CD14-positive monocyte (primary cell): Measurements from ENCODE around the gene EFCAB5. TPM values are rescaled to one million over a fixed set of nuclear protein-coding genes. Genes with fewer than 3 reads are reported as not detected.

Experiments used
- DNase-seq, 3 donors: peaks; one replicate each; pipeline ENCODE4 v3.0.0-alpha.2; 2011 to 2022
- H2AFZ ChIP-seq: 2 replicates; pipeline ENCODE4 v1.6.0; 2012; ENCODE audit warnings: mild to moderate bottlenecking, low read depth, low read length, inconsistent platforms; ENCODE audit not compliant: insufficient read depth, poor library complexity, severe bottlenecking
- H3K27ac ChIP-seq, 2 donors: 1 replicate in 1 of 2; 2 replicates in 1 of 2; pipeline ENCODE4 v1.5.1; 2012 to 2013; ENCODE audit warnings: low read length in 2 of 2, control low read depth in 1 of 2, inconsistent platforms in 1 of 2, low read depth in 1 of 2, mild to moderate bottlenecking in 1 of 2
- H3K27me3 ChIP-seq, 2 donors: one replicate each; pipeline versions ENCODE4 v1.6.0 to v1.6.1; 2011 to 2013; ENCODE audit warnings: low read length in 2 of 2; ENCODE audit not compliant: control insufficient read depth in 2 of 2, insufficient read depth in 2 of 2
- H3K36me3 ChIP-seq, 2 donors: replicated peaks in 1 of 2; 1 replicate in 1 of 2; 2 replicates in 1 of 2; pipeline versions ENCODE4 v1.5.1 to v1.6.1; 2012 to 2013; ENCODE audit warnings: low read length in 2 of 2, control low read depth in 1 of 2, inconsistent platforms in 1 of 2, mild to moderate bottlenecking in 1 of 2; ENCODE audit not compliant: insufficient read depth in 2 of 2, control insufficient read depth in 1 of 2
- H3K4me1 ChIP-seq, 2 donors: 1 replicate in 1 of 2; 2 replicates in 1 of 2; pipeline versions ENCODE4 v1.5.1 to v1.6.1; 2012 to 2013; ENCODE audit warnings: low read length in 2 of 2, control low read depth in 1 of 2, inconsistent platforms in 1 of 2, mild to moderate bottlenecking in 1 of 2, moderate library complexity in 1 of 2; ENCODE audit not compliant: insufficient read depth in 2 of 2, control insufficient read depth in 1 of 2
- H3K4me2 ChIP-seq: replicated peaks from 2 replicates; pipeline ENCODE3; 2012; ENCODE audit warnings: low read length, moderate library complexity, mild to moderate bottlenecking; ENCODE audit not compliant: poor library complexity, severe bottlenecking; ENCODE audit errors: extremely low read depth
- H3K4me3 ChIP-seq, 3 experiments: fragments of 200-600 bp in 1 of 3; sonication (generic) in 1 of 3; replicated peaks in 1 of 3; 1 replicate in 2 of 3; 2 replicates in 1 of 3; pipeline ENCODE4 v1.5.1; 2011 to 2013; ENCODE audit warnings: low read length in 3 of 3, mild to moderate bottlenecking in 3 of 3, control low read depth in 2 of 3, low read depth in 2 of 3, inconsistent platforms in 1 of 3, moderate library complexity in 1 of 3
- H3K79me2 ChIP-seq: 2 replicates; pipeline ENCODE4 v1.6.0; 2012; ENCODE audit warnings: mild to moderate bottlenecking, control low read depth, inconsistent platforms, low read length, moderate library complexity; ENCODE audit not compliant: insufficient read depth
- H3K9ac ChIP-seq: 2 replicates; pipeline ENCODE4 v1.6.0; 2017; ENCODE audit warnings: low read length, mild to moderate bottlenecking; ENCODE audit not compliant: insufficient read depth, poor library complexity, severe bottlenecking
- H3K9me3 ChIP-seq, 2 donors: replicated peaks in 1 of 2; 1 replicate in 1 of 2; 2 replicates in 1 of 2; pipeline versions ENCODE4 v1.5.1 to v1.6.1; 2012 to 2013; ENCODE audit warnings: low read length in 2 of 2, control low read depth in 1 of 2; ENCODE audit not compliant: control insufficient read depth in 1 of 2, insufficient read depth in 1 of 2
- H4K20me1 ChIP-seq: 2 replicates; pipeline ENCODE4 v1.6.0; 2012; ENCODE audit warnings: mild to moderate bottlenecking, low read length, control low read depth, moderate library complexity; ENCODE audit not compliant: insufficient read depth
- H3K27ac Mint-ChIP-seq, 7 donors: one replicate each; pipeline ENCODE4 v1.8.0; 2020; ENCODE audit warnings: mild to moderate bottlenecking in 7 of 7, mixed read lengths in 7 of 7, moderate library complexity in 6 of 7, inconsistent platforms in 2 of 7
- H3K27me3 Mint-ChIP-seq, 3 donors: one replicate each; pipeline ENCODE4 v1.8.0; 2021 to 2022; ENCODE audit warnings: low read depth in 3 of 3, mild to moderate bottlenecking in 3 of 3, mixed read lengths in 3 of 3, moderate library complexity in 3 of 3, inconsistent platforms in 1 of 3
- H3K36me3 Mint-ChIP-seq, 2 donors: one replicate each; pipeline ENCODE4 v1.8.0; 2020; ENCODE audit warnings: mixed read lengths in 2 of 2, inconsistent platforms in 1 of 2, mild to moderate bottlenecking in 1 of 2
- H3K4me1 Mint-ChIP-seq: one replicate; pipeline ENCODE4 v1.8.0; 2020; ENCODE audit warnings: mild to moderate bottlenecking, mixed read lengths
- H3K4me3 Mint-ChIP-seq, 2 donors: one replicate each; pipeline ENCODE4 v1.8.0; 2020; ENCODE audit warnings: mild to moderate bottlenecking in 2 of 2, mixed read lengths in 2 of 2, moderate library complexity in 1 of 2
- H3K9me3 Mint-ChIP-seq, 7 donors: one replicate each; pipeline ENCODE4 v1.8.0; 2020 to 2022; ENCODE audit warnings: mixed read lengths in 7 of 7, mild to moderate bottlenecking in 6 of 7, moderate library complexity in 6 of 7, inconsistent platforms in 2 of 7
- WGBS: methylation state at CpG from one replicate; pipeline ENCODE4 v1.1.5; 2013; ENCODE audit warnings: missing lambda C conversion rate; ENCODE audit not compliant: insufficient coverage; 5-methylcytosine and 5-hydroxymethylcytosine counted together
- intact Hi-C, 2 donors: fragments of 100-400 bp; cut with micrococcal nuclease; formaldehyde crosslinking; loops; one replicate each; pipeline versions ENCODE4 v1.15.0 to v1.15.1; 2023
- polyA plus RNA-seq, 3 donors: library from polyadenylated mRNA; depleted of rRNA in 1 of 3; unstranded in 2 of 3; stranded (reverse) in 1 of 3; fragments of 300-500 nt in 2 of 3; fragments of >200 nt in 1 of 3; fragmentation: Illumina TruSeq in 2 of 3; gene quantifications; 1 replicate in 2 of 3; 2 replicates in 1 of 3; pipeline ENCODE4 v1.2.3, GENCODE V29; 2012 to 2021
- TF ChIP-seq, protein P1 (sequence below): fragments of 200-600 bp; IDR thresholded peaks from one replicate; pipeline ENCODE4 v1.8.0; 2022; ENCODE audit warnings: antibody characterized with exemption, mild to moderate bottlenecking

Gene EFCAB5
- polyA plus RNA-seq, 3 donors, result 0.04 TPM; not detected in 2

DNA sequence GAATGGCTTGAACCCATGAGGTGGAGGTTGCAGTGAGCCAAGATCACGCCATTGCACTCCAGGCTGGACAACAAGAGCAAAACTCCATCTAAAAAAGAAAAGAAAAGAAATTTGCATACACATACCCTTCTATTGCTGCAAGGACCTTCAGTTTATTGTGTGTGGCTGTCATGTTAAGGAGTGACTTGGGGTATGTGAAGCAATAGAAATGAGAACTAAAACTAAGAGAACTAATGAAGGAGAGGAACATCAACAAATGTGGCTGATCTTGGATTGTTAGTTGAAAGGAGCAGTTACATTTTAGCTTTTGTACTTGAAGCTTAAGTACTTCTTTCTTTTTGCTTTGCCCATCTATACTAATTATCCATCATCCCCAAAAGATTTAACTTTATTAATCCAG is 162.5 kb downstream of the EFCAB5 start:
- H3K36me3 ChIP-seq, result no peaks in the 10 kb centered on the region
- TF ChIP-seq, protein P1, sequence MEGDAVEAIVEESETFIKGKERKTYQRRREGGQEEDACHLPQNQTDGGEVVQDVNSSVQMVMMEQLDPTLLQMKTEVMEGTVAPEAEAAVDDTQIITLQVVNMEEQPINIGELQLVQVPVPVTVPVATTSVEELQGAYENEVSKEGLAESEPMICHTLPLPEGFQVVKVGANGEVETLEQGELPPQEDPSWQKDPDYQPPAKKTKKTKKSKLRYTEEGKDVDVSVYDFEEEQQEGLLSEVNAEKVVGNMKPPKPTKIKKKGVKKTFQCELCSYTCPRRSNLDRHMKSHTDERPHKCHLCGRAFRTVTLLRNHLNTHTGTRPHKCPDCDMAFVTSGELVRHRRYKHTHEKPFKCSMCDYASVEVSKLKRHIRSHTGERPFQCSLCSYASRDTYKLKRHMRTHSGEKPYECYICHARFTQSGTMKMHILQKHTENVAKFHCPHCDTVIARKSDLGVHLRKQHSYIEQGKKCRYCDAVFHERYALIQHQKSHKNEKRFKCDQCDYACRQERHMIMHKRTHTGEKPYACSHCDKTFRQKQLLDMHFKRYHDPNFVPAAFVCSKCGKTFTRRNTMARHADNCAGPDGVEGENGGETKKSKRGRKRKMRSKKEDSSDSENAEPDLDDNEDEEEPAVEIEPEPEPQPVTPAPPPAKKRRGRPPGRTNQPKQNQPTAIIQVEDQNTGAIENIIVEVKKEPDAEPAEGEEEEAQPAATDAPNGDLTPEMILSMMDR, result no peak
- H3K27ac ChIP-seq, result peak overlapping the region in 1 of 2 donors; percentile 63
- H4K20me1 ChIP-seq, result no peaks in the 10 kb centered on the region
- peak overlapping the region in 1 of 2 donors; percentile 18 for H3K4me3 Mint-ChIP-seq
- H3K4me1 Mint-ChIP-seq, result peaks cover 20% of the 10 kb centered on the region
- DNase-seq, result peak; percentile 7 to 49 (median 8)
- peaks cover 0 to 2% (median 0%) of the 10 kb centered on the region in 3 donors for H3K27me3 Mint-ChIP-seq
- H3K4me2 ChIP-seq, result peak overlapping the region; percentile 16
- WGBS, result no CpG with 5 or more reads among the region's 1 CpG
- H2AFZ ChIP-seq, result no peak overlapping the region
- intact Hi-C loops, result loop anchor here in 1 of 2 donors (5.0 kb wide), 1 partner anchor 73 kb away; no protein-coding TSS in a partner anchor
- peaks cover 12 to 21% of the 10 kb centered on the region in 2 donors for H3K4me1 ChIP-seq
- H3K27me3 ChIP-seq, result no peaks in the 10 kb centered on the region
- no peaks in the 10 kb centered on the region for H3K9me3 ChIP-seq
- no peaks in the 10 kb centered on the region for H3K36me3 Mint-ChIP-seq
- no peak overlapping the region for H3K9ac ChIP-seq
- no peak overlapping the region for H3K4me3 ChIP-seq
- no peaks in the 10 kb centered on the region for H3K79me2 ChIP-seq
- H3K9me3 Mint-ChIP-seq, result no peaks in the 10 kb centered on the region
- H3K27ac Mint-ChIP-seq, result peak overlapping the region; percentile 71 to 98 (median 96)

DNA sequence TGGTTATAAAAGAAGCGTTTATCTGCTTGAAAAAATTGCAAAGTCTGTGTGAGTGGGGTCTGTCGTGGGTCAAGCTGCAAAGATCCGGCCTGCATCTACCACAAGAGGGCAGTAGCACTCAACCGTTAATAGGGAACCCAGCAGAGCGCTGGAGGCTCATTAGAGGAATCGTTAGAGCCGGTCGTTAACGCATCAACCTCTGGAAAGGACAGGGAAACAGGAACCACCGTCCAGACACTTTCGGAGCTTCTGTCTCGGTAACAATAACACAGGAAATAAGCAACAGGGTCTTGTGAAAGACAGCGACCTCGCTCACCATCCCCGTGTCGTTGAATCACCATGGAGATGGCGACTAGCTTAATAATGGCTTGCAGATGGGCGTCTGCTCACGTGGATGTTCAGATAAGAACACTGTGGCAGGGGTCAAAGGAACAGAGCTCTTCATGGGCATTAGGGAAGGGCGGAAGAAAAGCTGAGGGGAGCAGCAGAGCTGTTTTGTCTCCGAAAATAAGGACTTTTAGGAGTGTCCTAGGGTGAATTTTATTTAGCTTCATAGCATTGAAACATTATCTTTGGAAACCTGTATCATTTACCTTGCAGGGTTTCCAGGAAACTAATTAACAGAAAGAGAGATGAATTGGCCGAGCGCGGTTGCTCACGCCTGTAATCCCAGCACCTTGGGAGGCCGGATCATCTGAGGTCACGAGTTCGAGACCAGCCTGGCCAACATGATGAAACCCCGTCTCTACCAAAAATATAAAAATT is 163.3 kb downstream of the EFCAB5 start:
- peaks cover 12 to 21% of the 10 kb centered on the region in 2 donors for H3K4me1 ChIP-seq
- H3K9me3 Mint-ChIP-seq, result peaks cover 0 to 1% (median 0%) of the 10 kb centered on the region in 7 donors
- H4K20me1 ChIP-seq, result no peaks in the 10 kb centered on the region
- H3K27me3 Mint-ChIP-seq, result no peaks in the 10 kb centered on the region
- H2AFZ ChIP-seq, result no peak overlapping the region
- TF ChIP-seq, protein P1, result peak; percentile 90
- peaks cover 20% of the 10 kb centered on the region for H3K4me1 Mint-ChIP-seq
- intact Hi-C loops, result loop anchor here in 1 of 2 donors (1.0 to 5.0 kb wide), 2 partner anchors 13 to 73 kb away; no protein-coding TSS in a partner anchor
- peak overlapping the region in 1 of 3 experiments; percentile 45 for H3K4me3 ChIP-seq
- no peaks in the 10 kb centered on the region for H3K79me2 ChIP-seq
- 24% methylated on average over 27 of the region's 29 CpGs for WGBS
- no peaks in the 10 kb centered on the region for H3K27me3 ChIP-seq
- no peaks in the 10 kb centered on the region for H3K36me3 ChIP-seq
- peak overlapping the region; percentile 64 to 88 for H3K27ac ChIP-seq
- H3K4me3 Mint-ChIP-seq, result peak overlapping the region; percentile 44 to 83
- peak overlapping the region; percentile 52 for H3K9ac ChIP-seq
- H3K36me3 Mint-ChIP-seq, result no peaks in the 10 kb centered on the region
- H3K9me3 ChIP-seq, result no peaks in the 10 kb centered on the region
- H3K4me2 ChIP-seq, result peak overlapping the region; percentile 70
- DNase-seq, result peak; percentile 98 to 100 (median 100)
- H3K27ac Mint-ChIP-seq, result peak overlapping the region; percentile 94 to 98 (median 96)
